ENCODE data around the gene EXOC3. TPM values are rescaled to one million over a fixed set of nuclear protein-coding genes. Genes with fewer than 3 reads are reported as not detected.
A peak's percentile ranks its signal among the peaks of the same experiment; 100 is the strongest.

EXOC3 gene
- total and polyA plus RNA-seq, 2 experiments from 2014 or later: 39.9 to 40.9 TPM

- Histone ChIP-seq H3F3A (ENCODE audit: insufficient read depth) (no peaks in the 10 kb centered on the region), H3K4me3 (no peak overlapping the region), H3K36me3 (ENCODE audit: low read depth) (peaks cover 21% of the 10 kb centered on the region), H3K9ac (no peak overlapping the region), H3K27me3 (replicated peaks; ENCODE audit: insufficient read depth) (no peaks in the 10 kb centered on the region), H3K79me2 (ENCODE audit: insufficient read depth) (peaks cover 76% of the 10 kb centered on the region), H4K20me1 (ENCODE audit: insufficient read depth) (no peaks in the 10 kb centered on the region), H3K9me3 (ENCODE audit: low read depth) (no peaks in the 10 kb centered on the region), H3K27ac (no peak overlapping the region), H3K9me2 (ENCODE audit: insufficient read depth) (no peaks in the 10 kb centered on the region), H2AFZ (no peak overlapping the region), H3K4me2 (ENCODE audit: unreplicated experiment) (no peak overlapping the region), H3K4me1 (ENCODE audit: insufficient read depth) (peaks cover 9% of the 10 kb centered on the region)
- DNase-seq: no peak
- TF ChIP-seq EZH2phosphoT487 (IDR thresholded peaks at IDR 0.05; ENCODE audit: insufficient read depth, low read depth): no peak
- no peak for TF ChIP-seq EZH2 (IDR thresholded peaks at IDR 0.05; ENCODE audit: insufficient read depth, poor library complexity, severe bottlenecking)
- in situ Hi-C loops (cut with MboI): no loop called here
- WGBS, 2 experiments (ENCODE audit: low coverage in 1 of 2, low lambda C conversion rate in 2 of 2, missing lambda C conversion rate in 2 of 2): 83 to 85% methylated on average over 19 of the region's 19 CpGs
Observed at GRCh38 chr5:446066-446882, 3.3 kb downstream of the EXOC3 start.

GRCh38 chr5:446883-447263 is 3.9 kb downstream of the EXOC3 start:
- Histone ChIP-seq H3K27me3 (replicated peaks; ENCODE audit: insufficient read depth) (no peaks in the 10 kb centered on the region), H3K9ac (no peak overlapping the region), H3K79me2 (ENCODE audit: insufficient read depth) (peaks cover 79% of the 10 kb centered on the region), H3K4me3 (no peak overlapping the region), H3K36me3 (ENCODE audit: low read depth) (peaks cover 27% of the 10 kb centered on the region), H3K4me2 (ENCODE audit: unreplicated experiment) (no peak overlapping the region), H3F3A (ENCODE audit: insufficient read depth) (no peaks in the 10 kb centered on the region), H4K20me1 (ENCODE audit: insufficient read depth) (no peaks in the 10 kb centered on the region), H3K9me2 (ENCODE audit: insufficient read depth) (no peaks in the 10 kb centered on the region), H3K9me3 (ENCODE audit: low read depth) (no peaks in the 10 kb centered on the region), H3K4me1 (ENCODE audit: insufficient read depth) (peaks cover 6% of the 10 kb centered on the region), H3K27ac (no peak overlapping the region), H2AFZ (no peak overlapping the region)
- 51 to 57% methylated on average over 7 of the region's 7 CpGs for WGBS, 2 experiments (ENCODE audit: low coverage in 1 of 2, low lambda C conversion rate in 2 of 2, missing lambda C conversion rate in 2 of 2)
- in situ Hi-C loops (cut with MboI): no loop called here
- TF ChIP-seq EZH2phosphoT487 (IDR thresholded peaks at IDR 0.05; ENCODE audit: insufficient read depth, low read depth) (no peak), EZH2 (IDR thresholded peaks at IDR 0.05; ENCODE audit: insufficient read depth, poor library complexity, severe bottlenecking) (no peak)
- DNase-seq: peak; percentile 67

- no peak for DNase-seq
- no peak overlapping the region for H3K9ac ChIP-seq
- peaks cover 3% of the 10 kb centered on the region; the same call in 1 of the 2 replicates for H3K4me1 ChIP-seq (ENCODE audit: insufficient read depth)
- no peak overlapping the region for H3K27ac ChIP-seq
- peaks cover 79% of the 10 kb centered on the region for H3K79me2 ChIP-seq (ENCODE audit: insufficient read depth)
- H3K9me3 ChIP-seq (ENCODE audit: low read depth): peaks cover 3% of the 10 kb centered on the region
- no peak overlapping the region for H3K4me2 ChIP-seq (ENCODE audit: unreplicated experiment)
- no peaks in the 10 kb centered on the region for H4K20me1 ChIP-seq (ENCODE audit: insufficient read depth)
- no peaks in the 10 kb centered on the region for H3K9me2 ChIP-seq (ENCODE audit: insufficient read depth)
- peaks cover 34% of the 10 kb centered on the region for H3K36me3 ChIP-seq (ENCODE audit: low read depth)
- in situ Hi-C loops (cut with MboI): no loop called here
- 88 to 91% methylated on average over 21 of the region's 21 CpGs for WGBS, 2 experiments (ENCODE audit: low coverage in 1 of 2, low lambda C conversion rate in 2 of 2, missing lambda C conversion rate in 2 of 2)
- TF ChIP-seq EZH2 (IDR thresholded peaks at IDR 0.05; ENCODE audit: insufficient read depth, poor library complexity, severe bottlenecking) (no peak), EZH2phosphoT487 (IDR thresholded peaks at IDR 0.05; ENCODE audit: insufficient read depth, low read depth) (no peak)
- no peaks in the 10 kb centered on the region for H3F3A ChIP-seq (ENCODE audit: insufficient read depth)
- H2AFZ ChIP-seq: no peak overlapping the region
- H3K27me3 ChIP-seq (replicated peaks; ENCODE audit: insufficient read depth): no peaks in the 10 kb centered on the region
- no peak overlapping the region for H3K4me3 ChIP-seq
Observed at GRCh38 chr5:447501-447900, 4.5 kb downstream of the EXOC3 start.

- H3K36me3 ChIP-seq (ENCODE audit: low read depth): peaks cover 35% of the 10 kb centered on the region
- H3K4me3 ChIP-seq: no peak overlapping the region
- peaks cover 83% of the 10 kb centered on the region for H3K79me2 ChIP-seq (ENCODE audit: insufficient read depth)
- in situ Hi-C loops (cut with MboI): no loop called here
- H3K9me2 ChIP-seq (ENCODE audit: insufficient read depth): no peaks in the 10 kb centered on the region
- no peak overlapping the region for H3K4me2 ChIP-seq (ENCODE audit: unreplicated experiment)
- no peak for DNase-seq
- peaks cover 3% of the 10 kb centered on the region for H3K9me3 ChIP-seq (ENCODE audit: low read depth)
- no peaks in the 10 kb centered on the region for H3F3A ChIP-seq (ENCODE audit: insufficient read depth)
- H3K4me1 ChIP-seq (ENCODE audit: insufficient read depth): peaks cover 3% of the 10 kb centered on the region; the same call in 1 of the 2 replicates
- TF ChIP-seq EZH2phosphoT487 (IDR thresholded peaks at IDR 0.05; ENCODE audit: insufficient read depth, low read depth) (no peak), EZH2 (IDR thresholded peaks at IDR 0.05; ENCODE audit: insufficient read depth, poor library complexity, severe bottlenecking) (no peak)
- no peaks in the 10 kb centered on the region for H3K27me3 ChIP-seq (replicated peaks; ENCODE audit: insufficient read depth)
- no peak overlapping the region for H3K9ac ChIP-seq
- H3K27ac ChIP-seq: no peak overlapping the region
- no peaks in the 10 kb centered on the region for H4K20me1 ChIP-seq (ENCODE audit: insufficient read depth)
- 90 to 92% methylated on average over 21 of the region's 21 CpGs for WGBS, 2 experiments (ENCODE audit: low coverage in 1 of 2, low lambda C conversion rate in 2 of 2, missing lambda C conversion rate in 2 of 2)
- H2AFZ ChIP-seq: no peak overlapping the region
Observed at GRCh38 chr5:448061-448765, 5.2 kb downstream of the EXOC3 start.

Data from GM23248 (cell line).